ENCODE data around the gene SNRNP25. TPM values are rescaled to one million over a fixed set of nuclear protein-coding genes. Genes with fewer than 3 reads are reported as not detected.
A peak's percentile ranks its signal among the peaks of the same experiment; 100 is the strongest.

The SNRNP25 gene
- polyA plus RNA-seq, 3 donors, result 18.5 to 32.2 (median 31.6) TPM

GRCh38 chr16:35011-35677, 18.5 kb upstream of the SNRNP25 start:
- Histone ChIP-seq H2AFZ (ENCODE audit: insufficient read depth, low read depth, low read length, poor library complexity, severe bottlenecking) (peak overlapping the region; percentile 64), H3K9me3 (replicated peaks in 1 of 2; ENCODE audit: control insufficient read depth in 1 of 2, insufficient read depth in 1 of 2, low read length in 2 of 2) (no peaks in the 10 kb centered on the region), H3K4me3 (replicated peaks in 1 of 3; ENCODE audit: low read depth in 2 of 3, low read length in 3 of 3) (peak overlapping the region in 1 of 3 experiments; percentile 45), H3K79me2 (ENCODE audit: insufficient read depth, low read length) (no peaks in the 10 kb centered on the region), H3K4me2 (replicated peaks; ENCODE audit: extremely low read depth, low read length, poor library complexity, severe bottlenecking) (peak overlapping the region; percentile 44), H3K36me3 (replicated peaks in 1 of 2; ENCODE audit: control insufficient read depth in 1 of 2, insufficient read depth in 2 of 2, low read length in 2 of 2) (no peaks in the 10 kb centered on the region), H4K20me1 (ENCODE audit: insufficient read depth, low read length) (no peaks in the 10 kb centered on the region), H3K27ac (ENCODE audit: low read depth in 1 of 2, low read length in 2 of 2) (peak overlapping the region; percentile 77 to 82), H3K27me3 (ENCODE audit: control insufficient read depth in 2 of 2, insufficient read depth in 2 of 2, low read length in 2 of 2) (no peaks in the 10 kb centered on the region), H3K9ac (ENCODE audit: insufficient read depth, low read length, poor library complexity, severe bottlenecking) (peak overlapping the region; percentile 35), H3K4me1 (ENCODE audit: control insufficient read depth in 1 of 2, insufficient read depth in 2 of 2, low read length in 2 of 2) (peaks cover 29 to 40% of the 10 kb centered on the region in 2 donors)
- peak; percentile 82 to 87 (median 85) for DNase-seq
- TF ChIP-seq, protein P1, sequence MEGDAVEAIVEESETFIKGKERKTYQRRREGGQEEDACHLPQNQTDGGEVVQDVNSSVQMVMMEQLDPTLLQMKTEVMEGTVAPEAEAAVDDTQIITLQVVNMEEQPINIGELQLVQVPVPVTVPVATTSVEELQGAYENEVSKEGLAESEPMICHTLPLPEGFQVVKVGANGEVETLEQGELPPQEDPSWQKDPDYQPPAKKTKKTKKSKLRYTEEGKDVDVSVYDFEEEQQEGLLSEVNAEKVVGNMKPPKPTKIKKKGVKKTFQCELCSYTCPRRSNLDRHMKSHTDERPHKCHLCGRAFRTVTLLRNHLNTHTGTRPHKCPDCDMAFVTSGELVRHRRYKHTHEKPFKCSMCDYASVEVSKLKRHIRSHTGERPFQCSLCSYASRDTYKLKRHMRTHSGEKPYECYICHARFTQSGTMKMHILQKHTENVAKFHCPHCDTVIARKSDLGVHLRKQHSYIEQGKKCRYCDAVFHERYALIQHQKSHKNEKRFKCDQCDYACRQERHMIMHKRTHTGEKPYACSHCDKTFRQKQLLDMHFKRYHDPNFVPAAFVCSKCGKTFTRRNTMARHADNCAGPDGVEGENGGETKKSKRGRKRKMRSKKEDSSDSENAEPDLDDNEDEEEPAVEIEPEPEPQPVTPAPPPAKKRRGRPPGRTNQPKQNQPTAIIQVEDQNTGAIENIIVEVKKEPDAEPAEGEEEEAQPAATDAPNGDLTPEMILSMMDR (IDR thresholded peaks at IDR 0.05), result no peak
- Mint-ChIP-seq H3K27me3 (ENCODE audit: low read depth in 3 of 3) (peaks cover 0 to 1% (median 0%) of the 10 kb centered on the region in 3 donors), H3K27ac (peak overlapping the region; percentile 85 to 92 (median 87)), H3K4me1 (peaks cover 49% of the 10 kb centered on the region), H3K9me3 (no peaks in the 10 kb centered on the region), H3K4me3 (peak overlapping the region; percentile 42 to 63), H3K36me3 (peaks cover 8 to 10% of the 10 kb centered on the region in 2 donors)
- WGBS (ENCODE audit: insufficient coverage), result 21% methylated on average over 17 of the region's 17 CpGs
- intact Hi-C loops (cut with micrococcal nuclease), result no loop called here

DNA sequence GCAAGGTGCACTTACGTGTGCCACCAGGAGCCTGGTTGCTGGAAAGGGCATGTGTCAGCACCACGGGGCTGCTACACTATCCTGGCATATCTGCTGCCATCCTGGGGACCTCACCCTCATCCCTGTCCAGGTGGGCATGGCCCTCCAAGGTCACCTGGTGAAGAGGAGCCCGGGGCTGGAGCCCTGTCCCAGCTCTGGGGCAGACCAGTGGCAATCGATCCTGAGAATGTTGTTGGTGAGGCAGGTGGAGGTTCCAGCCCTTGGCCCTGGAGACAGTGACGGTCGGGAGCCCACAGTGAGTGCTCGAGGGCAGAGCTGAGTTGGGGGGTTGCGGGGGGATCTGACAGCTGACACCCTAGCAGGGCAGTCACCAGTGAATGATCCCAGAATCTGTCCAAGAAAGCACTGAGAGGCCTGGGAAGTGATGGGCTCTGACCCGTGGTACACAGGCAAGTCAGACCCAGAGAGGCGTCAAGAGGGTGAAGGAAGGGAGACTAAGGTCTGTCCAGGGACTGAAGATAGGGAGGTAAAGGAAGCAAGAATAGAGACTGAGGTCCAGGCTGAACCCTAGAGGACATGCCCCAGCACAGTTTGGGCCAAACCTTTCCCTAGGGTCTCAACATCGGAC, 17.8 kb upstream of the SNRNP25 start:
- intact Hi-C loops (cut with micrococcal nuclease), result no loop called here
- Histone ChIP-seq H3K27me3 (ENCODE audit: control insufficient read depth in 2 of 2, insufficient read depth in 2 of 2, low read length in 2 of 2) (no peaks in the 10 kb centered on the region), H3K9me3 (replicated peaks in 1 of 2; ENCODE audit: control insufficient read depth in 1 of 2, insufficient read depth in 1 of 2, low read length in 2 of 2) (no peaks in the 10 kb centered on the region), H3K79me2 (ENCODE audit: insufficient read depth, low read length) (no peaks in the 10 kb centered on the region), H3K4me3 (replicated peaks in 1 of 3; ENCODE audit: low read depth in 2 of 3, low read length in 3 of 3) (no peak overlapping the region), H3K4me1 (ENCODE audit: control insufficient read depth in 1 of 2, insufficient read depth in 2 of 2, low read length in 2 of 2) (peaks cover 29 to 40% of the 10 kb centered on the region in 2 donors), H3K27ac (ENCODE audit: low read depth in 1 of 2, low read length in 2 of 2) (peak overlapping the region; percentile 77 to 82), H3K9ac (ENCODE audit: insufficient read depth, low read length, poor library complexity, severe bottlenecking) (peak overlapping the region; percentile 35), H3K36me3 (replicated peaks in 1 of 2; ENCODE audit: control insufficient read depth in 1 of 2, insufficient read depth in 2 of 2, low read length in 2 of 2) (no peaks in the 10 kb centered on the region), H3K4me2 (replicated peaks; ENCODE audit: extremely low read depth, low read length, poor library complexity, severe bottlenecking) (peak overlapping the region; percentile 44), H4K20me1 (ENCODE audit: insufficient read depth, low read length) (no peaks in the 10 kb centered on the region), H2AFZ (ENCODE audit: insufficient read depth, low read depth, low read length, poor library complexity, severe bottlenecking) (peak overlapping the region; percentile 64)
- peaks cover 0 to 4% (median 0%) of the 10 kb centered on the region in 3 donors for H3K27me3 Mint-ChIP-seq (ENCODE audit: low read depth in 3 of 3)
- H3K9me3 Mint-ChIP-seq, result no peaks in the 10 kb centered on the region
- peaks cover 8 to 10% of the 10 kb centered on the region in 2 donors for H3K36me3 Mint-ChIP-seq
- peak overlapping the region in 1 of 2 donors; percentile 63 for H3K4me3 Mint-ChIP-seq
- TF ChIP-seq, protein P1 (IDR thresholded peaks at IDR 0.05), result no peak
- H3K4me1 Mint-ChIP-seq, result peaks cover 49% of the 10 kb centered on the region
- no peak for DNase-seq
- WGBS (ENCODE audit: insufficient coverage), result 91% methylated on average over 8 of the region's 11 CpGs
- peak overlapping the region; percentile 85 to 92 (median 87) for H3K27ac Mint-ChIP-seq

All from CD14-positive monocyte (primary cell).